ENCODE results near the gene MRPL16.
A peak's percentile ranks its signal among the peaks of the same experiment; 100 is the strongest.
"Not testable (repeated sequence)": the region's sequence is repeated elsewhere in the genome, so short reads cannot be mapped to it uniquely, and the experiment has no call there.

MRPL16 gene

GRCh38 chr11:59810911-59811259 is 307 bp upstream of the MRPL16 start:
- DNase-seq (ENCODE audit: low read depth) = no peak

- DNase-seq (ENCODE audit: low read depth) = no peak
Measured at GRCh38 chr11:59807047-59807610, 3.4 kb downstream of the MRPL16 start.

- no peak for DNase-seq (ENCODE audit: low read depth)
Measured at GRCh38 chr11:59804061-59804460, 6.5 kb downstream of the MRPL16 start.

DNA sequence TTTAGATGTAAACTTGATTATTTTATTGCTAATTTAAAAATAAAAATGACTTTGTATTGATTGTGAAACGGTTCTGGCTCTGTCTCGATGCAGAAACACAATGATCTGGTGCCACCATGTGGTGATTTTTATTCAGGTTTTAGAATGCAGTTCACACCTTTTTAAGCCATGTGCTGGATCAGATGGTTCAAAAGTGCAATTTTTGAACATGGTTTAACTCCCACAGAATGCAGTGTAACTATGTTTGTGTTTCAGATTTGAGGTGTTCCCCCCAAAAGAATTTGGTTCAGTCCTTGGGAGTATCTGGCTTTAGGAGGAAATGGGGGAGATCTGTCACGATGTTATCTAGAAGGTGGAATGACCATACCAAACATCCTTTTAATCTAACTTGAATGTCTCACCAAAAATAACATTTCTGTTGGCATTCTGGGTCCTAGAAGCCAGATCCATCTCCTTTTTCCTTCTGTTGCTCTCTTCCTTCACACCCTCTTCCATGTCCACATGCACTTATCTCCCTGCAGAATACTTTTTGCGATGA is 7.9 kb downstream of the MRPL16 start:
- DNase-seq (ENCODE audit: low read depth) = peak; percentile 31

- no peak for DNase-seq (ENCODE audit: low read depth)
Measured at GRCh38 chr11:59801981-59802638, 8.5 kb downstream of the MRPL16 start.

DNA sequence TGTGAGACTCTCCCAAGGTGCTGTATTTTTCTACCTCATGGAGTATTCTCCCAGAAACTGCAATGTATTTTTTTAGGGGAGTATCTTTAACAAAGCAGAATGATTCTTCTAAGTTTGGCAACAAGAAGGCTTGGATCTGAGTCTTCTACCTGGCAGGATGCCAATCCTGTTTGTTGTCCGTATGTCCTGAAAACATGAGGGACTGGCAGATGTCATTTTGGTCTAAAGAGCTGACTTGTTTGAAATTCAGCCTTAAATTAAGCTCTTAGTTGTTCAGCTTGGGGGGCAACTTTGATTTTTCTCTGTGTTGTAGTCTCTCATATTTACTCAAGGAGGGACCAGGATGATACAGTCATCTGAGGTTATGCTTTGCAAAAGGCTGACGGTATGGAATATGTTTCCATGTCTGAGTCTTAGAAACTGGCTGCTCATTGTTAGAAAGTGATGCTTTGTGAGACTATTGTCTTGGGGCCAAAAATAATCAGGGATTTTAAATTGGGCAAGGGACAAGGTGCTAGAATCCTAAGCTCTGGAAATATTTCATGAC is 9.3 kb downstream of the MRPL16 start:
- no peak for DNase-seq (ENCODE audit: low read depth)

- DNase-seq (ENCODE audit: low read depth) = no peak
Measured at GRCh38 chr11:59800390-59801025, 10.1 kb downstream of the MRPL16 start.

DNA sequence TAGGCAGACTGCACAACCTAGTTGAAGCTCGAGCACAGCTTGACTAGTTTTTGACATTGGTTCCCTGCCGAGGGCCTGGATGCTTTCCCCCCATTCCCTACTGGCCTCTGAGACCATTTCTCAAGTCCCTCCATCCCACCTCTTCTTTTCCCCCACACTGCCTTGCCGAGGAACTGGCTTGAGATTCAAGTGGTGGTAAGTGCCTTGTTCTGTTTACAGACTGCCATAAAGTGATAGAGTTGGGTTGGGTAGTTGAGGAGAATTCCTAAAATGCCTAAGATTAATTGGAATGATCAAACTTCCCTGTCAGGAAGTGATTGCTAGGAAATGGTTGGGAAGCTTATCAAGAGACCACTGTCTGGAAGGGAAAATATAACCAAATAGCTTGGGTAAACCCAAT is 16.2 kb downstream of the MRPL16 start:
- no peak for DNase-seq (ENCODE audit: low read depth)

GRCh38 chr11:59792507-59792906 is 18.1 kb downstream of the MRPL16 start:
- no peak for DNase-seq (ENCODE audit: low read depth)

DNA sequence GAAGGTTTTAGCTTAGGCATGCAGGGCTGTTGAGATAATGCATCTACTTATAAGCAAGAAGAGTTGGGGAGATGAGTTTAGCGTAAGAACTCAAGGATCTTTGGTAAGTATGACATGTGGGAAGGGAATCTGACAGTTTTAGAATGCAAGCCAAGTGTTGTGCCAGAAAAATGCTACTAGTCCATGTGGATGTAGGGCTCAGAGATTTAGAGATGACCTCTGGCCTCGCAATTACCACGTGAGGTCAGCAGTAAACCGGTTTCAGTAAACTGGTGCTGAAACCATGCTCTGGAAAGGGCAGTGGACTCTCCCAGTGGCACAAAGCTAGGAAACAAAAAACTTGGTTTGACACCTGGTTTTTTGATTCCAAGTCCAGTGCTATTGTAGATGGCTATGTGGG is 18.9 kb downstream of the MRPL16 start:
- no peak for DNase-seq (ENCODE audit: low read depth)

DNA sequence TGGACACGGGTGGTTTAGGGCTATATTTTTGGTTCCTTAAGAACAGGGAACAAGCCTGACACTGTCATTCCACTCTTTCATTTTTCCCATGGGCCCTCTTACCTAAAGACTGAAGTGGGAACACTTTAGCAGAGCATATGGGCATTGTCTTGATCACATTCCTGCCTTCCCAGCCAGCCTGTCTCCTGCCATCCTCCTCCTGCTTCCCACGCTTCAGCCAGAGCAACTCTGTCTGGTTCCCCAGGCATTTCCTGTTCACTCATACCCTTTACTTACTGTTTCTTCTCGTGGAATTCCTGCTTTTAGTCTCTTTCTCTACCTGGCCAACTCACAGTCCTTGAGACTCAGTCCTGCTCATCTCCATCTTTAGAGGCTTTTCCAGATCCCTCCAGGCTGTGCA is 22.8 kb downstream of the MRPL16 start:
- no peak for DNase-seq (ENCODE audit: low read depth)

DNA sequence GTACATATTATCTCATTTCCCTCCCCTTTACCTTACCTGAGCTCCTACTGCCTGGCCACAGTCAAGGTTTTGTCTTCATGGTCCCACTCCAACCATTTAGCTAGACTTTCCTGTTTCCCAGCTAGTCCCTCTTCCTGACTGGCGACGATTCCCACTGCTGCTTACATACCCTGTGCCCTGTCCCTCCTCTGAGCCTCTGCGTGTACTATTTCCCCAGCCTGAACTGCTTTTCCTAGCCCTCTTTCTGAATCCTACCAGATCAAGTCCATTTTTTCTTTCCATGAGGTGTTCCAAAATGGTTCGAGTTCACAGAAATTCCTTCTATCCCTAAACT is 23.4 kb downstream of the MRPL16 start:
- no peak for DNase-seq (ENCODE audit: low read depth)

GRCh38 chr11:59785818-59786217 is 24.8 kb downstream of the MRPL16 start:
- DNase-seq (ENCODE audit: low read depth) = no peak

- not testable (repeated sequence) for DNase-seq (ENCODE audit: low read depth)
Measured at GRCh38 chr11:59784441-59784840, 26.1 kb downstream of the MRPL16 start.

DNA sequence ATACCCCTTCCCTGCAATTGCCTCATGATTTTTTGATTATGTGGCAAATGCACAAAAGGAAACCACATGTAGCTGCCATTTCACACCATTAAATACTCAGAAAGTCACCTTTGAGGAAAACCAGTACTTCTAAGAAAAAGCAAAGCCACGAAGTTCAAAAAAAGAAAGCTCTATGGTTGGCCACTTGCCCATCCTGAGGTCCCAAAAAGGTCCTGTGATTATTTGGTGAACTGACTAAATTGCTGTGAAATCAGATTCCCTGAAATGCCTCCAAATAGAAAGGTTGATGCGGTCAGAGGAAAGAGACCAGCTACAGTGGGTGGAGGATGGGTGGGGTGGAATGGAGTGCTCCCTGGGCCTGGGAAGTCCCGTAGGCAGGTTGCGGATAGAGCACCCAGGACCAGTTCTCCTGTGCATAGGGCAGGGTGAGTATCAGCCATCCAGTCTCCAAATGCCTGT is 26.9 kb downstream of the MRPL16 start:
- DNase-seq (ENCODE audit: low read depth) = no peak

DNA sequence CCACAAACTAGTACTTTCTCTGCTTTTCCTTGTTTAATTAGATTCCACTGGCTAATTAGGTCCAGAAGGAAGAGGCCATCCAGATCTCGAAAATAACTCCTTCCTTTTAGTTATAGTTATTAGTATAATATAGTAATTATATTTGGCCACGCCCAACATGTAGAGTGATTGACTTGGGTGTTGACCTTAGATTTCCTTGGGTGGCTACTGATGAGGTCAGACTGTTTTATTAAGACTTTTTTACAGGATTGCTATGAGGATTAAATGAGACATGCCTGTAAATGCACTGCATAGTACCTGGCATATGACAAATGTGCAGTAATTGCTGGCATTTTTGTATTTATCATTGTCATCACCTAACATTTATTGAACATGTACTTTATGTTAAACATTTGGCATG is 28.5 kb downstream of the MRPL16 start:
- no peak for DNase-seq (ENCODE audit: low read depth)

DNA sequence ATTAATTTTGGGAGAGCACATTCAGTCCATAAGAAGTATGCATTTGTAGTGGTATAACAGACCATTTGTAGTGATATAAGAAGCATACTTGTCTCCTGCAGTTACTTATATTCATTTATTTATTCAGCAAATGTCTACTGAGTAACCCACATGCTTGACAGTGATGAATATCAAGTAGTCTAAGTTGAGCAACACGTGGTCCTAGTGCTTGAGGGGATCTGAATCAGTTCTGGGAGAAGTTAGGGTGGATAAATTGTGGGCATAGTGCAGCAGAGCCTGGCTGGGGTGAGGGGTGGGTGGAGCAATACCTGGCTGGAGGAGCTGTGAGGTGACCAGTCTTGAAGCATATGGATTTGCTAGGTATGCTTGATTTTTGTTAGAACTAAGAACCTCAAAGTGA is 31.1 kb downstream of the MRPL16 start:
- no peak for DNase-seq (ENCODE audit: low read depth)

DNA sequence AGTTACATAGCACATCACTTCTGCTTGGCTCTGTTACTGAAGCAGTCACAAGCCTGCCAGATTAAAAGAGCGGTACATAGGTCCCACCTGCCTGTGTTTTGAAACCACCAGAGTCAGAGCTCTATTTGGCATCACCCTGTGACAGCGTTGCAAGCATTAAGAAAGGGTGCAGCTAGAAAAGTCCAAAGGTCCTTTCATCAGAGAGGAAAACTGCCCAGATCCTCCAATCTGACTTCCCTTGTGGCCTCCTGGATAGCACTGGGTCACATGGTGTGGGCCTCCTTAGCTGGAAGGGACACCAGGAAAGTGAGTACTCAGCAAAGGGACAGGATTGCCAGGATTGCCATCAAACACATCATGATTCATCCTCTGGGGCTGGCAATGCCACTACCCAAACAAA is 32.5 kb downstream of the MRPL16 start:
- no peak for DNase-seq (ENCODE audit: low read depth)

DNA sequence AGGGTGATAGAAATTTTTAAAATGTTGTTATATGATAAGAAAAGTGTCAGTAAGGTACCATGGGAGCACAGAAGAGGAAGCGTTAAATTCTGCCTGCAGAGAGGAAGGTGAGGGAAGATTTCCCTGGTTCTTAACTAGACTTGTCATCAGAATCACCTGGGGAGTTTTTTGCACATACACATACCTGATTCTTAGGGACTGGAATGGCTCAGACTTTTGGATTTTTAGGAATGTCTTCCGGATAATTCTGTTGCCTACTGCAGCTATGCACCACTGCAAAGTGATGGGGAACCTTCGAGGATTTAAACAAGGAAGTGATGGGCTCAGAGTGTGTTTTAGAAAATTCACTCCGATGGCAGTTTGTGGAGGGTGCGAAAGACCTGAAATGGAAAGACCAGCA is 33.5 kb downstream of the MRPL16 start:
- no peak for DNase-seq (ENCODE audit: low read depth)

- DNase-seq (ENCODE audit: low read depth) = no peak
Measured at GRCh38 chr11:59776210-59777066, 34.1 kb downstream of the MRPL16 start.

DNA sequence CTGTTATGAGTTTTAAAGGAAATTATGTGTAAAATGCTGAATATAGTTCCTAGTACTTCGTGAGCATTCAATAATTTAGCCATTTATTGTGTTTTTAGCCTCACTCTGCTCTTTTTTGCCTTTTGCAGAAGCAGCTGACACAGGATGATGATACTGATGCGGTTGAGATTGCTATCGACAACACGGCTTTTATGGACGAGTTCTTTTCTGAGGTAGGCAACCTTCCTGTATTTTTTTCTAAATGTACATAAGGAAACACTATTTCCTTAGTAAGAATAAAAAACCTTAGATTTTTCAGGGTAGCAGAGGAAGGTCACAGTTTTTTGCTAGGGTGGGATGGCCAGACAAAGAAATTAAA is 37.5 kb downstream of the MRPL16 start:
- DNase-seq (ENCODE audit: low read depth) = no peak

GRCh38 chr11:59771605-59772004 is 39.0 kb downstream of the MRPL16 start:
- no peak for DNase-seq (ENCODE audit: low read depth)
